ENCODE data around the gene NFS1.
A peak's percentile ranks its signal among the peaks of the same experiment; 100 is the strongest.
"Not testable (repeated sequence)": the region's sequence is repeated elsewhere in the genome, so short reads cannot be mapped to it uniquely, and the experiment has no call there.

The NFS1 gene

GRCh38 chr20:35729283-35729807, 30.2 kb upstream of the NFS1 start:
- no peak for DNase-seq

- DNase-seq: no peak
These were observed 27.9 kb upstream of the NFS1 start for GRCh38 chr20:35726842-35727711.

- DNase-seq: no peak
These were observed 25.4 kb upstream of the NFS1 start for GRCh38 chr20:35724321-35725230.

DNA sequence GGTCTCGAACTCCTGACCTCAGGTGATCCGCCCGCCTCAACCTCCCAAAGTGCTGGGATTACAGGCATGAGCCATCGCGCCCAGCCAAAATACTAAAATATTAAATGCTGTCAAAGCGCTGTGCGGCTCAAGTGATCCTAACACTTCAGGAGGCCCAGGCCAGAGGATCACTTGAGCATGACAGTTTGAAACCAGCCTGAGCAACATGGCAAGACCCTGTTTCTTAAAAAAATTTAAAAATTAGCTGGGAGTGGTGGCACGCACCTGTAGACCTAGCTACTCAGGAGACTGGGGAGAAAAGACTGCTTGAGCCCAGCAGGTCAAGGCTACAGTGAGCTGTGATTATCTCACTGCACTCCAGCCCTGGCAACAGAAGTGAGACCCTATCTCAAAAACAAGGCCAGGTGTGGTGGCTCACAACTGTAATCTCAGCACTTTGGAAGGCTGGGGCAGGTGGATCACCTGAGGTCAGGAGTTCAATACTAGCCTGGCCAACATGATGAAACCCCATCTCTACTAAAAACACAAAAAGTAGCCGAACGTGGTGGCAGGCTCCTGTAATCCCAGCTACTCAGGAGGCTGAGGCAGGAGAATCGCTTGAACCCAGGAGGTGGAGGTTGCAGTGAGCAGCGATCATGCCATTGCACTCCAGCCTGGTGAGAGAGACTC, 24.6 kb upstream of the NFS1 start:
- DNase-seq: not testable (repeated sequence)

DNA sequence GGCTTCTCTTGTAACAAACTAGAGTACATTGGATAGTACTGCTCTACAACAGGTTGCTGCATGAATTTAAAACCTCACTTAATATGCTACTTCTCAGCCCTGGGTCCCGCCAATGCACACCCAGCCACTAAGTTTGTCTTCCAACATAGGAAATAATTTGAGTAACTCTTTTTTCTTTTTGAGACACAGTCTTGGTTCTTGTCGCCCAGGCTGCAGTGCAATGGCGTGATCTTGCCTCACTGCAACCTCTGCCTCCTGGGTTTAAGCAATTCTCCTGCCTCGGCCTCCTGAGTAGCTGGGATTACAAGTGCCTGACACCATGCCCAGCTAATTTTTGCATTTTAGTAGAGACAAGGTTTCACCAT, 24.1 kb upstream of the NFS1 start:
- DNase-seq: not testable (repeated sequence)

GRCh38 chr20:35721621-35722020, 22.5 kb upstream of the NFS1 start:
- no peak for DNase-seq

GRCh38 chr20:35721219-35721618, 22.1 kb upstream of the NFS1 start:
- no peak for DNase-seq

DNA sequence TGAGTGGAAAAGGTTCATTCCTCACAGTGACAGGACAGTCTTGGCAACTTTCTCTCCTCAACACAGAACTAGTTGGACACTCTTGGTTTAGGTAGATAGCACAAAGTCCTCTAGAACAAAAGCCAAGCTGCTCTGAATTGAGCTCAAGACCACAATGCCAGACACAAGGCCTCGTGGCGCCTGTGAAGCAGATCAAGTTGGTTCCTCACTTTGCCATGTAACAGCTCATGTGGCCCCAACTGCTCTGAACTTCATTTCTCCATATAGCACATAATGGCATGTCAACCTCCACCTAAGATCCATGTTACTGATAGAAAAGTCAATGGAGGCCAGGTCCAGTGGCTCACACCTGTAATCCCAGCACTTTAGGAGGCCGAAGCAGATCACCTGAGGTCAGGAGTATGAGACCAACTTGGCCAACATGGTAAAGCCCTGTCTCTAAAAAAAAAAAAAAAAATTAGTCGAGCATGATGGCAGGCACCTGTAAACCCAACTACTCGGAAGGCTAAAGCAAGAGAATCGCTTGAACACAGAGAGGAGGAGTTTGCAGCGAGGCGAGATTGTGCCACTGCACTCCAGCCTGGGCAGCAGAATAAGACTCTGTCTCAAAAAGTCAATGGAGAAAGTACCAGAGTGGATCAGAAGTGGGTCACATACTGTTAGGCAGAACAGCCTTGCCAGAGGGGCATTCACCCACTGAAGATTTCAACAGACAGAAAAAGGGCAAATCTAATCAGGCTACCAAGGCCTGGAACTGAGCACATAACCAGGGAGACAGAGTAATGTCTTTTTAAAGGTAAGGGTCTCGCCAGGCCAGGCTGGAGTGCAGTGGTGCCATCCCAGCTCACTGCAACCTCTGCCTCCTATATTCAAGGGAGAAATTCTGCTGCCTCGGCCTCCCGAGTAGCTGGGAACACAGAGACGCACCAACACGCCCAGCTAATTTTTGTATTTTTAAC, 21.3 kb upstream of the NFS1 start:
- no peak for DNase-seq

- DNase-seq: no peak
These were observed 20.6 kb upstream of the NFS1 start for GRCh38 chr20:35719717-35720116.

- DNase-seq: no peak
These were observed 20.0 kb upstream of the NFS1 start for GRCh38 chr20:35718972-35719635.

GRCh38 chr20:35718321-35718720, 19.2 kb upstream of the NFS1 start:
- DNase-seq: not testable (repeated sequence)

DNA sequence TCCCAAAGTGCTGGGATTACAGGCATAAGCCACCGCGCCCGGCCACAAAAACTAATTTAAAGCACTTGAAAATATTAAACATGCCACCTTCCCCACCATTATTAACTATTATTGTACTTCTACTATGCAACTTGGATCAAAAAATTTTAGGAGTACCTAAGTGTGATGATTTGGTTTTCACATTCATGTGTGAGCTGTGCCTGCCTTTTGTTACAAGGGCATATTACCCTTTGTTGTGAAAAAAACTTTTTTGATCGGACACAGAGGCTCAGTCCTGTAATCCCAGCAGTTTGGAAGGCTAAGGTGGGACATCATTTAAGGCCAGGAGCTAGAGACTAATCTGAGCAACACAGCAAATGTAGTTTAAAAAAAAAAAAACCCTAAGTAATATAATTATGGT, 17.2 kb upstream of the NFS1 start:
- no peak for DNase-seq

- DNase-seq: no peak
These were observed 16.5 kb upstream of the NFS1 start for GRCh38 chr20:35715652-35716051.

DNA sequence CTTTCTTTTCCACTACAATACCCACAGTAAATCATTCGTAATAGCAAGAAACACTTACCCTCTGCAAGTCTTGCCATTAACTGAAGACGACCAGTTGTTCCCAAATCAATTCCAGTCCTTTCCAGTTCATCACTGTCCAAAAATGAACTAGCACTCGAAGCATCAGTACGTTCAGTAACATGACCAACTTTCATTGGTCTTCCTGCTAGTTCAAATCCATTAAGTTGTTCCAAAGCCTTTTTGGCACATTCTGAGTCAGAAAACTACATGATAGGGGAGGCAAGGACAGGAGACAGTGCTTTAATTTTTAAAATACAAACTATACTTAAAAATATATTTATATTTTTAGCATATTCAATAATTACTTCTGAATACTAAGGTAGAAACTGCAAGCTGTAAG, 15.0 kb upstream of the NFS1 start:
- DNase-seq: no peak

DNA sequence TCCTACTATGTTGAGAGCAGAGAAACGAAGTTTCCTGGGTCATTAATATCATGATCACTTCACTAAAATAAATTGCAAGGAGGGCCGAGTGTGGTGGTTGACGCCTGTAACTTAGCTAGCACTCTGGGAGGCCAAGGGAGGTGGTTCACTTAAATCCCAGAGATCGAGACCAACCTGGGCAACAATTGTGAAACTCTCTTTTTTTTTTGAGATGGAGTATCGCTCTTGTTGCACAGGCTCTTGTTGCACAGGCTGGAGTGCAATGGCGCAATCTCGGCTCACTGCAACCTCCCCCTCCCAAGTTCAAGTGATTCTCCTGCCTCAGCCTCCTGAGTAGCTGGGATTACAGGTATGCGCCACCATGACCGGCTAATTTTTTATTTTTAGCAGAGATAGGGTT, 14.0 kb upstream of the NFS1 start:
- not testable (repeated sequence) for DNase-seq

DNA sequence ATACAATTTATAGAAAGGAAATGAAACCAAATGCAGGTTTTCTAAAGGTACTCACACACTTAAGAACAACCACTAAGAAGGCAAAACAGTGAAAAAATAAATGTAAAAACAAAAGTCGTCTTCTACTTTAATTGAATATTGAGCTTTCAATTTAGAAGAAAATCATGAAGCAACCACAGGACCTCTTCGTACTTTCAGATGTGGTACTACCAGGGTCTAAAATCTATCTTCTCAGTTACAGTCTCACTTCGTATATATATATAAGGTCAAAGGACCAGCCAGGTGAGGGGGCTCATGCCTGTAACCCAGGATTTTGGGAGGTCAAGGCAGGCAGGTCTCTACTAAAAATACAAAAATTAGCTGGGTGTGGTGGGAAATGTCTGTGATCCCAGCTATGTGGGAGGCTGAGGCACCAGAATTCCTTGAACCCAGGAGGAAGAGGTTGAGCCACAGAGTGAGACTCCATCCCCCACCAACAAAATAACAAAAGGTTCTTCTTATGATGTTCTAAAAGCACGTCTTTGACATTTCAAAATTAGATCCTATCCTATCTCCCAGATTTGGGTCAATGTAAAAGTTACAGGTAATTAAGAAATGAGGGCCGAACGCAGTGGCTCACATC, 12.5 kb upstream of the NFS1 start:
- DNase-seq: peak; percentile 61

DNA sequence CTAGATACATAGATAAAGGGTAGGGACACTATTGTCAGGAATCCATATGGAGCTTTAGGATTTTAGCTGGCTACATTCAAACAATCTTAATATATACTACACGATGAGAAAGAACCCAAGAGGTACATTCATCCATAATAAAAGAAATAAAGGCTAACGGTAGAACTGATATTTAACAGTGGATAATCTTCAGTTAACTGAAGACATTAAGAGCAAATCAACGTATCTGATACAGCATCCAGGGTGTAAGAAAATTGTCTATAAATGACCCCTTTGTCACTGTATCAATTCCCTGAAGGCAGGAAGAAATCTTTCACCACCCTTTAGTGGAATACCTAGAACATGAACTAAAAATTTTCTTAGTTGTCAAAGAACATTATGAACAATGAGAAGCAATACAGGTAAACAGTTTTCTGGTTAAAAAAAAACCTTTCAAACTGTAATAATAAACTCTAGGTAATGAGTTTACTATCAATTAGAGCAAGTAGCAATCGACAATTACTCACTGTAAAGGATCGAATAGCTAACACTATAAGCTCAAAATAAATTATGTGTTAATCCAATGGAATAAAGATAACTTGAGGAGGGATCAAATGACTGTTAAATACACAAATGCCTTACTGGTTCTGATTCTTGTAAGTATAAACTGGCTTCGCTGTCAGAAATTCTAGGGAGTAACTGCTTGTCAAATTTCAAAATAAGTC, 11.9 kb upstream of the NFS1 start:
- no peak for DNase-seq

- DNase-seq: no peak
These were observed 10.9 kb upstream of the NFS1 start for GRCh38 chr20:35710039-35710438.

DNA sequence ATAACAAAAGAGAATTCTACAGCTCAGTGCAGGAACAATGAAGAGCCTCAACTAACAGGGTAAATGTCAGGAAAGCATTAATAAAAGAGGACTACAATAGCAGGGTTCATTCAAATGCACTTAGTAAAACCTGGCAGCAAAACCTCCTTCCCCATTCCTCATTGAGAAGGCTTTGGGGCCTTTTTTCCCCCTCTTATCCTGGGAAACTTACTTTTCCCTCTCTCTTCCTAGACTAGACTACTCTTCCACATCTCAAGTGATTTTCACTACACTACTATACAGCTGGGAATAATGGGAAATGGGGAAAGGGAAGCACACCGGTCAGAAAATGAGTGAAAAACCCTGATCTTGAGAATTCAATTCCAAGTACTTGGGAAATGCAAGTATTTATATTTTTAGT, 10.1 kb upstream of the NFS1 start:
- no peak for DNase-seq

DNA sequence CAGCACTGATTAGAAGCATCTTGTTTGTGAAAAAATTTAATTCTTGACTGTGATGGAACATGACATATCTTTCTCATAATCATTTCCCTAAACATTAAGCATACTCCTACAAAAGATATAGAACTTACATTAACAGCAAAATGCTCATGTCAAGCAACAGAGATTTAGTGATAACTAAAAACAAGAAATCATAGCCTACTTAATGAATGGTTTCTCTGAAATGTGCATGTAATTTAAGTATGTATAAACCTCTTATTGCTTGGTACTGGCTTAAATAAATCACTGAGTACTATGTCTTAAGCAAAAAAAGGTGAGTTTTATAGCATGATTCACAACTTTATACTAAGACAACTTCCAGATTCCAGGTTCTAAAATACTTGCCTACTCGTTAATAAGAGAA, 9.3 kb upstream of the NFS1 start:
- no peak for DNase-seq
